ENCODE measurements around the gene LMNA.

Gene LMNA

DNA sequence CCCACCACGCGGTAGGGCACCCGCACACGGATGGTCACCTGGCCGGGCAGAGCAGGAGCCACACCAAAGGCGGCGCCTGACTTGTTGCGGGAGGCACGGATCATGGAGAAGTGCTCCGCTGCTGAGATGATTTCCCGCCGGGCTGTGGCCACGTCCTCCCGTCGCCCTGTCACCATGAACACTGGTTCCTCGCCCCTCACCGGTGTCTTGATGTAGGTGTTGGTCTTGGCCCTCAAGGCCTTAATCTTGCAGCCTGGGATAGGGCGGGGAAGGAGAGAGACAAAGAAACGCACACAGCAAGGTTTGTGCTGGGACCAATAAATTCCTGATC, 37.1 kb upstream of the LMNA start:
- Histone ChIP-seq H3K27me3 (ENCODE audit: insufficient read depth, poor library complexity, severe bottlenecking) (peaks cover 10% of the 10 kb centered on the region), H3K4me3 (replicated peaks; ENCODE audit: insufficient read depth, low read length) (no peak overlapping the region), H3K27ac (replicated peaks) (no peak overlapping the region)
- DNase-seq (ENCODE audit: low read depth in 1 of 2, low spot score in 1 of 2), result no peak
- no peak for TF ChIP-seq SPI1 (IDR thresholded peaks at IDR 0.05; ENCODE audit: borderline replicate concordance, low read depth)

DNA sequence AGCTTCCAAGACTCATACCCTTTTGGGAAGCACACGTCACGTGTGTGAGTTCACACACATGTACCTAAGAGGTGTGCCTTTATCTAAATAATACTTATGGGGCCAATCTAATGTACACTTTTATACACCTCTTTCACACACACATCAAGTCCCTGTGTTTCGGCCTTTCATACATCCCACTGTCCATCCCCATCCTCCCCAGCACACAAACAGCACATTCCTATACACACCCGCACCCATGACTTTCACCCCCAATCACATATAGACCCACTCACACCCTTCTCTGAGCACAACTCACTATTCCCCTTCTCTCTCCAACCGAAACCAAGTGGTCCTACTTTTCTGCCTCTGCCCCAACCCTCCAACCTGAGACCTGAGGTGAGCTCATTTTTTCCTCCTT, 35.8 kb upstream of the LMNA start:
- Histone ChIP-seq H3K4me3 (replicated peaks; ENCODE audit: insufficient read depth, low read length) (no peak overlapping the region), H3K27me3 (ENCODE audit: insufficient read depth, poor library complexity, severe bottlenecking) (peaks cover 10% of the 10 kb centered on the region), H3K27ac (replicated peaks) (no peak overlapping the region)
- no peak for TF ChIP-seq GABPA (IDR thresholded peaks at IDR 0.05; ENCODE audit: low read depth)
- no peak for TF ChIP-seq SPI1 (IDR thresholded peaks at IDR 0.05; ENCODE audit: borderline replicate concordance, low read depth)
- no peak for TF ChIP-seq POLR2AphosphoS5 (IDR thresholded peaks at IDR 0.05; ENCODE audit: low read depth)
- TF ChIP-seq, protein P1, sequence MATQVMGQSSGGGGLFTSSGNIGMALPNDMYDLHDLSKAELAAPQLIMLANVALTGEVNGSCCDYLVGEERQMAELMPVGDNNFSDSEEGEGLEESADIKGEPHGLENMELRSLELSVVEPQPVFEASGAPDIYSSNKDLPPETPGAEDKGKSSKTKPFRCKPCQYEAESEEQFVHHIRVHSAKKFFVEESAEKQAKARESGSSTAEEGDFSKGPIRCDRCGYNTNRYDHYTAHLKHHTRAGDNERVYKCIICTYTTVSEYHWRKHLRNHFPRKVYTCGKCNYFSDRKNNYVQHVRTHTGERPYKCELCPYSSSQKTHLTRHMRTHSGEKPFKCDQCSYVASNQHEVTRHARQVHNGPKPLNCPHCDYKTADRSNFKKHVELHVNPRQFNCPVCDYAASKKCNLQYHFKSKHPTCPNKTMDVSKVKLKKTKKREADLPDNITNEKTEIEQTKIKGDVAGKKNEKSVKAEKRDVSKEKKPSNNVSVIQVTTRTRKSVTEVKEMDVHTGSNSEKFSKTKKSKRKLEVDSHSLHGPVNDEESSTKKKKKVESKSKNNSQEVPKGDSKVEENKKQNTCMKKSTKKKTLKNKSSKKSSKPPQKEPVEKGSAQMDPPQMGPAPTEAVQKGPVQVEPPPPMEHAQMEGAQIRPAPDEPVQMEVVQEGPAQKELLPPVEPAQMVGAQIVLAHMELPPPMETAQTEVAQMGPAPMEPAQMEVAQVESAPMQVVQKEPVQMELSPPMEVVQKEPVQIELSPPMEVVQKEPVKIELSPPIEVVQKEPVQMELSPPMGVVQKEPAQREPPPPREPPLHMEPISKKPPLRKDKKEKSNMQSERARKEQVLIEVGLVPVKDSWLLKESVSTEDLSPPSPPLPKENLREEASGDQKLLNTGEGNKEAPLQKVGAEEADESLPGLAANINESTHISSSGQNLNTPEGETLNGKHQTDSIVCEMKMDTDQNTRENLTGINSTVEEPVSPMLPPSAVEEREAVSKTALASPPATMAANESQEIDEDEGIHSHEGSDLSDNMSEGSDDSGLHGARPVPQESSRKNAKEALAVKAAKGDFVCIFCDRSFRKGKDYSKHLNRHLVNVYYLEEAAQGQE (IDR thresholded peaks at IDR 0.05; ENCODE audit: insufficient replicate concordance, low read depth), result no peak
- TF ChIP-seq, protein P2, sequence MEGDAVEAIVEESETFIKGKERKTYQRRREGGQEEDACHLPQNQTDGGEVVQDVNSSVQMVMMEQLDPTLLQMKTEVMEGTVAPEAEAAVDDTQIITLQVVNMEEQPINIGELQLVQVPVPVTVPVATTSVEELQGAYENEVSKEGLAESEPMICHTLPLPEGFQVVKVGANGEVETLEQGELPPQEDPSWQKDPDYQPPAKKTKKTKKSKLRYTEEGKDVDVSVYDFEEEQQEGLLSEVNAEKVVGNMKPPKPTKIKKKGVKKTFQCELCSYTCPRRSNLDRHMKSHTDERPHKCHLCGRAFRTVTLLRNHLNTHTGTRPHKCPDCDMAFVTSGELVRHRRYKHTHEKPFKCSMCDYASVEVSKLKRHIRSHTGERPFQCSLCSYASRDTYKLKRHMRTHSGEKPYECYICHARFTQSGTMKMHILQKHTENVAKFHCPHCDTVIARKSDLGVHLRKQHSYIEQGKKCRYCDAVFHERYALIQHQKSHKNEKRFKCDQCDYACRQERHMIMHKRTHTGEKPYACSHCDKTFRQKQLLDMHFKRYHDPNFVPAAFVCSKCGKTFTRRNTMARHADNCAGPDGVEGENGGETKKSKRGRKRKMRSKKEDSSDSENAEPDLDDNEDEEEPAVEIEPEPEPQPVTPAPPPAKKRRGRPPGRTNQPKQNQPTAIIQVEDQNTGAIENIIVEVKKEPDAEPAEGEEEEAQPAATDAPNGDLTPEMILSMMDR (IDR thresholded peaks at IDR 0.05; ENCODE audit: insufficient read depth, low read length), result no peak
- no peak for DNase-seq (ENCODE audit: low read depth in 1 of 2, low spot score in 1 of 2)

DNA sequence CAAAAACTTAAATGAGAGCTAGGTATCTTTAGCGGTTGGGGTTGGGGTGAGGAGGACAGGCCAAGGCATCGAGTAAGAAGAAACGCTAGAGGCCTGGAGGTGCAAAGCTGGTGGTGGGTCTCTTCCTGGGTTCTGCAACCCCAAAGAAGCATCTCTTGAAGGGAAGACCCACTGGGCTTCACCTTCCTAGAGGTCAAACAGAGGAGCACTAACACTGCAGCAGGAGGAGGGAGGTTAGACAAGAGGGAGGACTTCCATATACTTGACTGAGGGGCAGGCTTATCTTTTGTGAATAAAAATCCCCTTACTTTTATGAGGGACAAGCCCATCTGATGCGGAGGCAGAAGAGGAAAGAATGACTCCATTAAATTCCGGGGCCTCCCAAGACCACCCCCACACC, 34.7 kb upstream of the LMNA start:
- no peak overlapping the region for H3K4me3 ChIP-seq (replicated peaks; ENCODE audit: insufficient read depth, low read length)
- H3K27ac ChIP-seq (replicated peaks), result no peak overlapping the region
- H3K27me3 ChIP-seq (ENCODE audit: insufficient read depth, poor library complexity, severe bottlenecking), result peaks cover 10% of the 10 kb centered on the region
- DNase-seq (ENCODE audit: low read depth in 1 of 2, low spot score in 1 of 2), result no peak
- TF ChIP-seq SPI1 (IDR thresholded peaks at IDR 0.05; ENCODE audit: borderline replicate concordance, low read depth) (no peak), GABPA (IDR thresholded peaks at IDR 0.05; ENCODE audit: low read depth) (no peak), POLR2AphosphoS5 (IDR thresholded peaks at IDR 0.05; ENCODE audit: low read depth) (no peak)
- TF ChIP-seq, protein P1 (IDR thresholded peaks at IDR 0.05; ENCODE audit: insufficient replicate concordance, low read depth), result no peak
- TF ChIP-seq, protein P2 (IDR thresholded peaks at IDR 0.05; ENCODE audit: insufficient read depth, low read length), result no peak

DNA sequence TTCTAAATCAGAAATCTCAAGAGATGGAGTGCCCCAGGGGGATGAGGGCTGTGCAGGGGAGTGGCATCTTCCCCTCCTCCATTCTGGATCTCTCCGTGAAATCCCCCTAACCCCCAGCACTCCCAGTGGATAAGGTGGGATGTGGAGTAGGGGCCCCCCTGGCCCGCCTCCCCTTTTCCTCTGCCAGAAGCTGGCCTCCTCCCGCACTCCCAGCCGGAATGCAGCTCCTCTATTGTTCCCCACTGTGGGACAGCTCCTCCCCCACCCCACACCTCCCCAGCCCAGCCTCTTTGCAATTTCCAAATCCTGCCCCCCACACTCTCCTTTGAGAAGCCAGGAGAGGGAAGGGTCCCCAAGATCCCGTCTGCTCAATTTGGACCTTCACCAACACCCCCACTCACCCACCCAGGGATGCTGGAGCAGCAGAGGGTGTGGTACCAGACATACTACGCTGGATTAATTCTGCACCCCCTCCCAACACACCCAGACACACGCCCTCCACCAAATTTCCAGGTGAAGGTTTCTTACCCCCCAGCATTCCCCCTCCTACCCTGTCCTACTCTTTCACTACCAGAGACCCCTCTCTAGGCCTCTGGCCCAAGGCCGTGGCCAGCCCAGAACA, 34.2 kb upstream of the LMNA start:
- Histone ChIP-seq H3K27ac (replicated peaks) (no peak overlapping the region), H3K27me3 (ENCODE audit: insufficient read depth, poor library complexity, severe bottlenecking) (peaks cover 10% of the 10 kb centered on the region), H3K4me3 (replicated peaks; ENCODE audit: insufficient read depth, low read length) (no peak overlapping the region)
- DNase-seq (ENCODE audit: low read depth in 1 of 2, low spot score in 1 of 2), result no peak
- TF ChIP-seq SPI1 (IDR thresholded peaks at IDR 0.05; ENCODE audit: borderline replicate concordance, low read depth) (no peak), GABPA (IDR thresholded peaks at IDR 0.05; ENCODE audit: low read depth) (no peak), POLR2AphosphoS5 (IDR thresholded peaks at IDR 0.05; ENCODE audit: low read depth) (no peak)
- TF ChIP-seq, protein P2 (IDR thresholded peaks at IDR 0.05; ENCODE audit: insufficient read depth, low read length), result no peak
- TF ChIP-seq, protein P1 (IDR thresholded peaks at IDR 0.05; ENCODE audit: insufficient replicate concordance, low read depth), result no peak
